A673 (cell line): ENCODE measurements around the gene MTERF4. TPM values are rescaled to one million over a fixed set of nuclear protein-coding genes. Genes with fewer than 3 reads are reported as not detected.

Source experiments
- BruUV-seq: library from RNA; stranded (reverse); fragments of 400-500 nt; replicated peaks from 2 replicates; lab custom pipeline; 2021; lab: Mats Ljungman, UMichigan
- CTCF ChIA-PET: fragments of 300-600 bp; sonication (Branson Sonifier 250); formaldehyde crosslinking; loops from one replicate; lab custom pipeline; 2022; ENCODE audit warnings: antibody characterized with exemption; lab: Charles Lee
- POLR2A ChIA-PET: fragments of 300-600 bp; sonication (Branson Sonifier 250); formaldehyde crosslinking; loops from one replicate; lab custom pipeline; 2022; ENCODE audit warnings: antibody characterized with exemption; ENCODE audit not compliant: low non-redundant PET; lab: Charles Lee
- DNase-seq: peaks from one replicate; pipeline ENCODE4 v3.0.0-alpha.2; 2015; ENCODE audit warnings: low spot score
- H3K27ac ChIP-seq: fragments of 200-600 bp; sonication (generic); 2 replicates; pipeline ENCODE4 v1.5.1; 2016; ENCODE audit warnings: mixed run types, low read depth, mild to moderate bottlenecking, mixed read lengths, antibody characterized with exemption, low read length; ENCODE audit not compliant: poor library complexity, severe bottlenecking
- H3K27me3 ChIP-seq: fragments of 200-600 bp; sonication (generic); replicated peaks from 2 replicates; pipeline ENCODE4 v1.6.1; 2017; ENCODE audit warnings: mixed run types, low read depth, mild to moderate bottlenecking, mixed read lengths, antibody characterized with exemption, low read length; ENCODE audit not compliant: insufficient read depth, poor library complexity
- H3K36me3 ChIP-seq: fragments of 200-600 bp; sonication (generic); 2 replicates; pipeline ENCODE4 v1.6.1; 2016; ENCODE audit warnings: mixed run types, mild to moderate bottlenecking, mixed read lengths, antibody characterized with exemption, low read length; ENCODE audit not compliant: insufficient read depth, poor library complexity, severe bottlenecking
- H3K4me1 ChIP-seq: fragments of 200-600 bp; sonication (generic); 2 replicates; pipeline ENCODE4 v1.6.1; 2017; ENCODE audit warnings: mixed run types, mild to moderate bottlenecking, mixed read lengths, antibody characterized with exemption, low read length; ENCODE audit not compliant: insufficient read depth, poor library complexity, severe bottlenecking
- H3K4me3 ChIP-seq: fragments of 200-600 bp; sonication (generic); 2 replicates; pipeline ENCODE4 v1.5.1; 2016; ENCODE audit warnings: low read depth, mixed run types, mild to moderate bottlenecking, mixed read lengths, low read length; ENCODE audit not compliant: poor library complexity, severe bottlenecking
- H3K9me3 ChIP-seq: fragments of 200-600 bp; sonication (generic); 2 replicates; pipeline ENCODE4 v1.6.1; 2016; ENCODE audit warnings: mixed run types, low read depth, mild to moderate bottlenecking, mixed read lengths, antibody characterized with exemption, low read length; ENCODE audit not compliant: poor library complexity, severe bottlenecking
- EZH2 ChIP-seq: fragments of 200-600 bp; sonication (generic); IDR thresholded peaks from 2 replicates; pipeline ENCODE4 v1.6.1; 2017; ENCODE audit warnings: borderline replicate concordance, low read depth, mild to moderate bottlenecking, mixed read lengths, antibody characterized with exemption, low read length; ENCODE audit not compliant: poor library complexity, severe bottlenecking
- intact Hi-C: fragments of 100-400 bp; cut with micrococcal nuclease; formaldehyde crosslinking; loops from one replicate; pipeline ENCODE4 v1.10.0; 2022; ENCODE audit not compliant: unreplicated experiment
- total RNA-seq: library from RNA; stranded (reverse); gene quantifications from 2 replicates; pipeline ENCODE4 v1.2.3, GENCODE V29; 2021
- TF ChIP-seq, protein P1 (sequence below): fragments of 300-800, 200-600 bp; sonication (generic); conservative IDR thresholded peaks from 2 replicates; pipeline ENCODE4 v1.5.1; 2017; ENCODE audit warnings: low read depth, mild to moderate bottlenecking, antibody characterized with exemption, low read length, moderate library complexity, mixed read lengths

The MTERF4 gene
- total RNA-seq, 1 experiment from 2014 or later, result 39.8 TPM

DNA sequence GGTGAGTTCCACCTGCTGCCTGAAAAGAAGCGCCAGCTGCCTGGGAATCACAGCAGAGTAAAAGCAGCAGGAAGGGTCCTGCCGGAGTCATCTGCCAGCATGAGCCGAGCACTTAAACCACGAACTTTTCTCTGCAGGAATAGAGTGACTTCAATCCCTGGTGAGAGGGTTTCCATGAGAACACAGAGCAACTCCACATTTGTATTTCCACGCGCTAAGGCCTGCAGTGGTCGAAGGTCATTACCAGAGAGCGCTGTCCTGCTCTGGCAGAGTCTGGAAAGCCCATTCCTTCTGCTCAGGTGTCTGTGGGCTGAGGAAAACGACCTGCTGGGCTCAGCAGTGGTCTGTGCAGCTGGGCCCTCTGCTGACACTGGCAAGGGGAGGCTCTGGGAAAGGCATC, 40.5 kb upstream of the MTERF4 start:
- Histone ChIP-seq H3K27me3 (no peaks in the 10 kb centered on the region), H3K4me3 (no peak overlapping the region), H3K36me3 (peaks cover 14% of the 10 kb centered on the region), H3K27ac (no peak overlapping the region), H3K4me1 (no peaks in the 10 kb centered on the region), H3K9me3 (no peaks in the 10 kb centered on the region)
- TF ChIP-seq, protein P1, sequence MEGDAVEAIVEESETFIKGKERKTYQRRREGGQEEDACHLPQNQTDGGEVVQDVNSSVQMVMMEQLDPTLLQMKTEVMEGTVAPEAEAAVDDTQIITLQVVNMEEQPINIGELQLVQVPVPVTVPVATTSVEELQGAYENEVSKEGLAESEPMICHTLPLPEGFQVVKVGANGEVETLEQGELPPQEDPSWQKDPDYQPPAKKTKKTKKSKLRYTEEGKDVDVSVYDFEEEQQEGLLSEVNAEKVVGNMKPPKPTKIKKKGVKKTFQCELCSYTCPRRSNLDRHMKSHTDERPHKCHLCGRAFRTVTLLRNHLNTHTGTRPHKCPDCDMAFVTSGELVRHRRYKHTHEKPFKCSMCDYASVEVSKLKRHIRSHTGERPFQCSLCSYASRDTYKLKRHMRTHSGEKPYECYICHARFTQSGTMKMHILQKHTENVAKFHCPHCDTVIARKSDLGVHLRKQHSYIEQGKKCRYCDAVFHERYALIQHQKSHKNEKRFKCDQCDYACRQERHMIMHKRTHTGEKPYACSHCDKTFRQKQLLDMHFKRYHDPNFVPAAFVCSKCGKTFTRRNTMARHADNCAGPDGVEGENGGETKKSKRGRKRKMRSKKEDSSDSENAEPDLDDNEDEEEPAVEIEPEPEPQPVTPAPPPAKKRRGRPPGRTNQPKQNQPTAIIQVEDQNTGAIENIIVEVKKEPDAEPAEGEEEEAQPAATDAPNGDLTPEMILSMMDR, result no peak
- TF ChIP-seq EZH2, result no peak
- ChIA-PET POLR2A (no interaction called here), CTCF (no interaction called here)
- DNase-seq, result no peak
- intact Hi-C loops, result no loop called here
- no TSS peak for BruUV-seq

DNA sequence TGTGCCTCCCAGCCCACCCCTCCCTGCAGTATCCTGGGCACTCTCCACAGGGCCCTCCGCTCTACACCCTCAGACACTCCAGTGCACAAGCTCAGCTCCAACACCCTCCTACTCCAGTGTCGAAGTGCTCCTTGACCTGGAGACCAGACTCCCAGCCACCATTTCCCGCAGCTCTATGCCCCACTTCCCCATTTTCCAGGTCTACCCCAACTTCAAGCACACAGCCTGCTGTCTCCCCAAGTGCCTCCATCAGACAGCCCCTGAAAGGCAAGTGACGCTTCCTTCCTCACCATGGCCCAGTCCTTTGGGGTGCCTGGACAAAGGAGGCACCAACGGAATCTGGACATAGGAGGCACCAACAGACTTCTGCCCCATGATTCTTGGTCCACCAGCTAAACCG, 40.0 kb upstream of the MTERF4 start:
- Histone ChIP-seq H3K4me3 (no peak overlapping the region), H3K27ac (no peak overlapping the region), H3K9me3 (no peaks in the 10 kb centered on the region), H3K27me3 (no peaks in the 10 kb centered on the region), H3K4me1 (no peaks in the 10 kb centered on the region), H3K36me3 (peaks cover 14% of the 10 kb centered on the region)
- no peak for TF ChIP-seq EZH2
- TF ChIP-seq, protein P1, result no peak
- no peak for DNase-seq
- intact Hi-C loops, result no loop called here
- ChIA-PET CTCF (no interaction called here), POLR2A (no interaction called here)
- no TSS peak for BruUV-seq

DNA sequence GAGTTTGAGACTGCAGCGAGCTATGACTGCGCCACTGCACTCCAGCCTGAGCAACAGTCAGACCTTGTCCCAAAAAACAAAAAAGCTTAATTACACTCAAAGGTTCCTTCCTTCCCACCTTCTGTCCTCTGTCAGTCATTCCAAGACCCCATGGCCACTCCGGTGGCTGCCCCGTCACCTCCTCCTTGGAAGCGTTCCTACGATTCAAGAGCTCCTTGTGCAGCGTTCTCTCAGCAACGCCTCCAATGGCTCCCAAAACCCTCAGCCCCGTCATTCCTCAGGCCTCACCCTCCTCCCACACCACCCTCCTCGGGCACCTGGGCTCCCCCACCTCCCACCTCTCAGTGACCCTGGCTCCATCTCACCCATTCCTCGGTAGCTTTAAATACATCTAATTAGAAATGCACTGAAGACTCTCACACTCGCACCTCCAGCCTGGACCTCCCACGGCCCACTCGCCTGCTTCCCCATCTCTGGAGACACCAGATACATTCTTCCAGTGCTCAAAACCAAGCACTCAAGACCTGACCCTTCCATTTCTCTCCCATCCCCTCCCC, 39.2 kb upstream of the MTERF4 start:
- TF ChIP-seq, protein P1, result no peak
- no peak for TF ChIP-seq EZH2
- Histone ChIP-seq H3K4me3 (no peak overlapping the region), H3K9me3 (no peaks in the 10 kb centered on the region), H3K36me3 (peaks cover 14% of the 10 kb centered on the region), H3K4me1 (no peaks in the 10 kb centered on the region), H3K27me3 (no peaks in the 10 kb centered on the region), H3K27ac (no peak overlapping the region)
- CTCF ChIA-PET, result no interaction called here
- no peak for DNase-seq
- BruUV-seq, result no TSS peak
- intact Hi-C loops, result no loop called here
- POLR2A ChIA-PET, result no interaction called here
